ENCODE results near the gene TSPAN31. TPM values are rescaled to one million over a fixed set of nuclear protein-coding genes. Genes with fewer than 3 reads are reported as not detected.

Gene TSPAN31
- total and polyA plus RNA-seq, 10 donors = 16.9 to 93.1 (median 29.0) TPM

- H3K36me3 ChIP-seq = peaks cover 0 to 46% (median 36%) of the 10 kb centered on the region in 6 donors
- WGBS, 5 donors = 44 to 56% (median 54%) methylated on average over 7 to 8 of the region's 8 CpGs
- peak overlapping the region; percentile 86 to 94 (median 92) for H3K27ac ChIP-seq
- H3K4me1 ChIP-seq = peaks cover 18 to 63% (median 45%) of the 10 kb centered on the region in 6 donors
- intact Hi-C loops (cut with DNase I; ENCODE audit: low total_unique reads) = no loop called here
- no peaks in the 10 kb centered on the region for H3K9me3 ChIP-seq
- DNase-seq = peak; percentile 74
- TF ChIP-seq CTCF (IDR thresholded peaks at IDR 0.05 in 8 of 11, conservative IDR thresholded peaks at IDR 0.05 in 3 of 11) = no peak
- TF ChIP-seq POLR2AphosphoS5 (IDR thresholded peaks at IDR 0.05) = no peak
- no peak for TF ChIP-seq POLR2A (IDR thresholded peaks at IDR 0.05)
- no peaks in the 10 kb centered on the region for H3K27me3 ChIP-seq (replicated peaks in 1 of 7)
- H3K4me3 ChIP-seq = peak overlapping the region; percentile 42 to 78 (median 63)
Measured at GRCh38 chr12:57745485-57745881, 644 bp downstream of the TSPAN31 start.

- DNase-seq = no peak
- TF ChIP-seq CTCF (IDR thresholded peaks at IDR 0.05 in 8 of 11, conservative IDR thresholded peaks at IDR 0.05 in 3 of 11) (no peak), POLR2A (IDR thresholded peaks at IDR 0.05) (no peak), POLR2AphosphoS5 (IDR thresholded peaks at IDR 0.05) (no peak)
- Histone ChIP-seq H3K4me3 (peak overlapping the region in 4 of 8 donors; percentile 42 to 78 (median 62)), H3K36me3 (peaks cover 0 to 52% (median 39%) of the 10 kb centered on the region in 6 donors), H3K4me1 (peaks cover 18 to 63% (median 45%) of the 10 kb centered on the region in 6 donors), H3K9me3 (no peaks in the 10 kb centered on the region), H3K27me3 (replicated peaks in 1 of 7) (no peaks in the 10 kb centered on the region), H3K27ac (peak overlapping the region in 6 of 8 donors; percentile 86 to 94 (median 92))
- intact Hi-C loops (cut with DNase I; ENCODE audit: low total_unique reads) = no loop called here
- WGBS, 5 donors = 85 to 90% (median 88%) methylated on average over 3 of the region's 3 CpGs
Measured at GRCh38 chr12:57746025-57746424, 1.2 kb downstream of the TSPAN31 start.

DNA sequence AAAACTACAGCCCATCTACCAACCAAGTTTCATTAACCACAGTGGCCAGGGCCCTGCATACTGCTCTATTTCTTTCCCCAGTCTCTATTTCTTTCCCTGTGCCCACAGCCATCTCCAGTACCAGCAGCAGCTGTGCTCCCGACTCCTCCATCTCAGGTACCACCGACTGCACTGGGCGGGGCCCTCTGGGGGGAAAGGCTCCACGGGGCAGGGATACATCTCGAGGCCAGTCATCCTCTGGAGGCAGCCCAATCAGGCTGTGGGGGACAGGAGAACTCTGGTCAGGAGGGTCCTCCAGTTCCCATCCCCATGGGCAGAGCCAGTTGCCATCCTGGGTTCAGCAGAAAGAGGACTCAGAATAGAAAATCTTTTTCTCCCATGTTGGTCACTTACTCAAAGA, 4.2 kb downstream of the TSPAN31 start:
- DNase-seq = no peak
- intact Hi-C loops (cut with DNase I; ENCODE audit: low total_unique reads) = no loop called here
- Histone ChIP-seq H3K4me3 (no peak overlapping the region), H3K36me3 (peaks cover 0 to 52% (median 39%) of the 10 kb centered on the region in 6 donors), H3K27ac (no peak overlapping the region), H3K4me1 (peaks cover 26 to 61% (median 51%) of the 10 kb centered on the region in 6 donors), H3K27me3 (replicated peaks in 1 of 7) (no peaks in the 10 kb centered on the region), H3K9me3 (no peaks in the 10 kb centered on the region)
- 91 to 98% (median 95%) methylated on average over 5 of the region's 5 CpGs for WGBS, 5 donors
- TF ChIP-seq CTCF (IDR thresholded peaks at IDR 0.05 in 8 of 11, conservative IDR thresholded peaks at IDR 0.05 in 3 of 11) (no peak), POLR2AphosphoS5 (IDR thresholded peaks at IDR 0.05) (no peak), POLR2A (IDR thresholded peaks at IDR 0.05) (no peak)

- no peak for DNase-seq
- Histone ChIP-seq H3K9me3 (no peaks in the 10 kb centered on the region), H3K4me1 (peaks cover 19 to 59% (median 49%) of the 10 kb centered on the region in 6 donors), H3K27me3 (replicated peaks in 1 of 7) (peaks cover 0 to 10% (median 0%) of the 10 kb centered on the region in 7 donors), H3K36me3 (peaks cover 0 to 52% (median 39%) of the 10 kb centered on the region in 6 donors), H3K27ac (peak overlapping the region in 5 of 8 donors; percentile 82 to 93 (median 89)), H3K4me3 (peak overlapping the region in 7 of 8 donors; percentile 67 to 89 (median 71))
- TF ChIP-seq POLR2A (IDR thresholded peaks at IDR 0.05) = no peak
- TF ChIP-seq CTCF (IDR thresholded peaks at IDR 0.05 in 8 of 11, conservative IDR thresholded peaks at IDR 0.05 in 3 of 11) = no peak
- TF ChIP-seq POLR2AphosphoS5 (IDR thresholded peaks at IDR 0.05) = no peak
- intact Hi-C loops (cut with DNase I; ENCODE audit: low total_unique reads) = no loop called here
- WGBS, 5 donors = 81 to 92% (median 89%) methylated on average over 15 of the region's 15 CpGs
Measured at GRCh38 chr12:57750561-57751431, 6.0 kb downstream of the TSPAN31 start.

All from spleen (tissue), 11 donors.